Measurements from ENCODE around the gene ANGPT4. TPM values are rescaled to one million over a fixed set of nuclear protein-coding genes. Genes with fewer than 3 reads are reported as not detected.

ANGPT4 gene
- total and polyA plus RNA-seq, 9 of the 15 experiments (the other 6 are each of a cell fraction or from before 2014, with no cell fraction given): not detected

GRCh38 chr20:828987-829386, 87.1 kb downstream of the ANGPT4 start (continued):
- TF ChIP-seq, protein P1, sequence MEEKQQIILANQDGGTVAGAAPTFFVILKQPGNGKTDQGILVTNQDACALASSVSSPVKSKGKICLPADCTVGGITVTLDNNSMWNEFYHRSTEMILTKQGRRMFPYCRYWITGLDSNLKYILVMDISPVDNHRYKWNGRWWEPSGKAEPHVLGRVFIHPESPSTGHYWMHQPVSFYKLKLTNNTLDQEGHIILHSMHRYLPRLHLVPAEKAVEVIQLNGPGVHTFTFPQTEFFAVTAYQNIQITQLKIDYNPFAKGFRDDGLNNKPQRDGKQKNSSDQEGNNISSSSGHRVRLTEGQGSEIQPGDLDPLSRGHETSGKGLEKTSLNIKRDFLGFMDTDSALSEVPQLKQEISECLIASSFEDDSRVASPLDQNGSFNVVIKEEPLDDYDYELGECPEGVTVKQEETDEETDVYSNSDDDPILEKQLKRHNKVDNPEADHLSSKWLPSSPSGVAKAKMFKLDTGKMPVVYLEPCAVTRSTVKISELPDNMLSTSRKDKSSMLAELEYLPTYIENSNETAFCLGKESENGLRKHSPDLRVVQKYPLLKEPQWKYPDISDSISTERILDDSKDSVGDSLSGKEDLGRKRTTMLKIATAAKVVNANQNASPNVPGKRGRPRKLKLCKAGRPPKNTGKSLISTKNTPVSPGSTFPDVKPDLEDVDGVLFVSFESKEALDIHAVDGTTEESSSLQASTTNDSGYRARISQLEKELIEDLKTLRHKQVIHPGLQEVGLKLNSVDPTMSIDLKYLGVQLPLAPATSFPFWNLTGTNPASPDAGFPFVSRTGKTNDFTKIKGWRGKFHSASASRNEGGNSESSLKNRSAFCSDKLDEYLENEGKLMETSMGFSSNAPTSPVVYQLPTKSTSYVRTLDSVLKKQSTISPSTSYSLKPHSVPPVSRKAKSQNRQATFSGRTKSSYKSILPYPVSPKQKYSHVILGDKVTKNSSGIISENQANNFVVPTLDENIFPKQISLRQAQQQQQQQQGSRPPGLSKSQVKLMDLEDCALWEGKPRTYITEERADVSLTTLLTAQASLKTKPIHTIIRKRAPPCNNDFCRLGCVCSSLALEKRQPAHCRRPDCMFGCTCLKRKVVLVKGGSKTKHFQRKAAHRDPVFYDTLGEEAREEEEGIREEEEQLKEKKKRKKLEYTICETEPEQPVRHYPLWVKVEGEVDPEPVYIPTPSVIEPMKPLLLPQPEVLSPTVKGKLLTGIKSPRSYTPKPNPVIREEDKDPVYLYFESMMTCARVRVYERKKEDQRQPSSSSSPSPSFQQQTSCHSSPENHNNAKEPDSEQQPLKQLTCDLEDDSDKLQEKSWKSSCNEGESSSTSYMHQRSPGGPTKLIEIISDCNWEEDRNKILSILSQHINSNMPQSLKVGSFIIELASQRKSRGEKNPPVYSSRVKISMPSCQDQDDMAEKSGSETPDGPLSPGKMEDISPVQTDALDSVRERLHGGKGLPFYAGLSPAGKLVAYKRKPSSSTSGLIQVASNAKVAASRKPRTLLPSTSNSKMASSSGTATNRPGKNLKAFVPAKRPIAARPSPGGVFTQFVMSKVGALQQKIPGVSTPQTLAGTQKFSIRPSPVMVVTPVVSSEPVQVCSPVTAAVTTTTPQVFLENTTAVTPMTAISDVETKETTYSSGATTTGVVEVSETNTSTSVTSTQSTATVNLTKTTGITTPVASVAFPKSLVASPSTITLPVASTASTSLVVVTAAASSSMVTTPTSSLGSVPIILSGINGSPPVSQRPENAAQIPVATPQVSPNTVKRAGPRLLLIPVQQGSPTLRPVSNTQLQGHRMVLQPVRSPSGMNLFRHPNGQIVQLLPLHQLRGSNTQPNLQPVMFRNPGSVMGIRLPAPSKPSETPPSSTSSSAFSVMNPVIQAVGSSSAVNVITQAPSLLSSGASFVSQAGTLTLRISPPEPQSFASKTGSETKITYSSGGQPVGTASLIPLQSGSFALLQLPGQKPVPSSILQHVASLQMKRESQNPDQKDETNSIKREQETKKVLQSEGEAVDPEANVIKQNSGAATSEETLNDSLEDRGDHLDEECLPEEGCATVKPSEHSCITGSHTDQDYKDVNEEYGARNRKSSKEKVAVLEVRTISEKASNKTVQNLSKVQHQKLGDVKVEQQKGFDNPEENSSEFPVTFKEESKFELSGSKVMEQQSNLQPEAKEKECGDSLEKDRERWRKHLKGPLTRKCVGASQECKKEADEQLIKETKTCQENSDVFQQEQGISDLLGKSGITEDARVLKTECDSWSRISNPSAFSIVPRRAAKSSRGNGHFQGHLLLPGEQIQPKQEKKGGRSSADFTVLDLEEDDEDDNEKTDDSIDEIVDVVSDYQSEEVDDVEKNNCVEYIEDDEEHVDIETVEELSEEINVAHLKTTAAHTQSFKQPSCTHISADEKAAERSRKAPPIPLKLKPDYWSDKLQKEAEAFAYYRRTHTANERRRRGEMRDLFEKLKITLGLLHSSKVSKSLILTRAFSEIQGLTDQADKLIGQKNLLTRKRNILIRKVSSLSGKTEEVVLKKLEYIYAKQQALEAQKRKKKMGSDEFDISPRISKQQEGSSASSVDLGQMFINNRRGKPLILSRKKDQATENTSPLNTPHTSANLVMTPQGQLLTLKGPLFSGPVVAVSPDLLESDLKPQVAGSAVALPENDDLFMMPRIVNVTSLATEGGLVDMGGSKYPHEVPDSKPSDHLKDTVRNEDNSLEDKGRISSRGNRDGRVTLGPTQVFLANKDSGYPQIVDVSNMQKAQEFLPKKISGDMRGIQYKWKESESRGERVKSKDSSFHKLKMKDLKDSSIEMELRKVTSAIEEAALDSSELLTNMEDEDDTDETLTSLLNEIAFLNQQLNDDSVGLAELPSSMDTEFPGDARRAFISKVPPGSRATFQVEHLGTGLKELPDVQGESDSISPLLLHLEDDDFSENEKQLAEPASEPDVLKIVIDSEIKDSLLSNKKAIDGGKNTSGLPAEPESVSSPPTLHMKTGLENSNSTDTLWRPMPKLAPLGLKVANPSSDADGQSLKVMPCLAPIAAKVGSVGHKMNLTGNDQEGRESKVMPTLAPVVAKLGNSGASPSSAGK (IDR thresholded peaks at IDR 0.05): peak; percentile 24; the same call in 1 of the 2 replicates
- TF ChIP-seq FOXK1 (CRISPR knock-in tag; IDR thresholded peaks at IDR 0.05; ENCODE audit: borderline replicate concordance) (0 out of 2 replicates have a peak, but pooled peaks have one; percentile 34), THAP7 (CRISPR knock-in tag; IDR thresholded peaks at IDR 0.05) (no peak), JUN (IDR thresholded peaks at IDR 0.05; ENCODE audit: borderline replicate concordance, low read depth, low read length) (peak; percentile 34; the same call in 1 of the 2 replicates), JUN (CRISPR knock-in tag; IDR thresholded peaks at IDR 0.05; ENCODE audit: borderline replicate concordance) (no peak), MCM7 (IDR thresholded peaks at IDR 0.05) (no peak), ZNF696 (CRISPR knock-in tag; conservative IDR thresholded peaks at IDR 0.05) (no peak), CBFA2T3 (IDR thresholded peaks at IDR 0.05) (peak; percentile 93), ATF4 (CRISPR knock-in tag; IDR thresholded peaks at IDR 0.05) (no peak), LARP7 (IDR thresholded peaks at IDR 0.05) (no peak), NFIC (IDR thresholded peaks at IDR 0.05) (peak; percentile 64), ZNF140 (CRISPR knock-in tag; IDR thresholded peaks at IDR 0.05) (no peak)
- TF ChIP-seq, protein P2, sequence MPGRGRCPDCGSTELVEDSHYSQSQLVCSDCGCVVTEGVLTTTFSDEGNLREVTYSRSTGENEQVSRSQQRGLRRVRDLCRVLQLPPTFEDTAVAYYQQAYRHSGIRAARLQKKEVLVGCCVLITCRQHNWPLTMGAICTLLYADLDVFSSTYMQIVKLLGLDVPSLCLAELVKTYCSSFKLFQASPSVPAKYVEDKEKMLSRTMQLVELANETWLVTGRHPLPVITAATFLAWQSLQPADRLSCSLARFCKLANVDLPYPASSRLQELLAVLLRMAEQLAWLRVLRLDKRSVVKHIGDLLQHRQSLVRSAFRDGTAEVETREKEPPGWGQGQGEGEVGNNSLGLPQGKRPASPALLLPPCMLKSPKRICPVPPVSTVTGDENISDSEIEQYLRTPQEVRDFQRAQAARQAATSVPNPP (IDR thresholded peaks at IDR 0.05; ENCODE audit: borderline replicate concordance, insufficient read depth, insufficient read length): no peak
- TF ChIP-seq, protein P3, sequence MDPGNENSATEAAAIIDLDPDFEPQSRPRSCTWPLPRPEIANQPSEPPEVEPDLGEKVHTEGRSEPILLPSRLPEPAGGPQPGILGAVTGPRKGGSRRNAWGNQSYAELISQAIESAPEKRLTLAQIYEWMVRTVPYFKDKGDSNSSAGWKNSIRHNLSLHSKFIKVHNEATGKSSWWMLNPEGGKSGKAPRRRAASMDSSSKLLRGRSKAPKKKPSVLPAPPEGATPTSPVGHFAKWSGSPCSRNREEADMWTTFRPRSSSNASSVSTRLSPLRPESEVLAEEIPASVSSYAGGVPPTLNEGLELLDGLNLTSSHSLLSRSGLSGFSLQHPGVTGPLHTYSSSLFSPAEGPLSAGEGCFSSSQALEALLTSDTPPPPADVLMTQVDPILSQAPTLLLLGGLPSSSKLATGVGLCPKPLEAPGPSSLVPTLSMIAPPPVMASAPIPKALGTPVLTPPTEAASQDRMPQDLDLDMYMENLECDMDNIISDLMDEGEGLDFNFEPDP (CRISPR knock-in tag; IDR thresholded peaks at IDR 0.05): no peak

All from K562 (cell line).